K562 (cell line): ENCODE data around the gene TAF10. TPM values are rescaled to one million over a fixed set of nuclear protein-coding genes. Genes with fewer than 3 reads are reported as not detected.

Source experiments
- CHD1 ChIP-seq: fragments of 200-600 bp; sonication (generic); IDR thresholded peaks from one replicate; pipeline ENCODE4 v1.6.1; 2012; ENCODE audit warnings: mild to moderate bottlenecking, moderate library complexity, low read length, inconsistent platforms
- FOXJ3 ChIP-seq: sonication (generic); formaldehyde crosslinking; IDR thresholded peaks from 2 replicates; pipeline ENCODE4 v1.4.0; 2020; ENCODE audit warnings: mild to moderate bottlenecking, missing genetic modification reagents
- MEF2D ChIP-seq: conservative IDR thresholded peaks from 2 replicates; pipeline ENCODE4 v1.6.1; 2016; ENCODE audit warnings: low read depth, missing genetic modification characterization, missing compliant biosample characterization
- MEIS2 ChIP-seq: fragments of 450-650 bp; IDR thresholded peaks from 2 replicates; pipeline ENCODE4 v1.6.1; 2014; ENCODE audit warnings: mild to moderate bottlenecking; ENCODE audit not compliant: partially characterized antibody
- MYNN ChIP-seq, 2 experiments: sonication (generic); formaldehyde crosslinking in 1 of 2; IDR thresholded peaks; 2 replicates each; pipeline versions ENCODE4 v1.5.0 to v1.6.1; 2016 to 2020; ENCODE audit warnings: antibody characterized with exemption in 1 of 2, missing genetic modification reagents in 1 of 2
- RBM39 ChIP-seq: fragments of 200-400 bp; formaldehyde crosslinking; optimal IDR thresholded peaks from 2 replicates; pipeline ENCODE3; 2018; ENCODE audit warnings: low read depth, low read length
- SMARCA5 ChIP-seq: fragments of 450-650 bp; IDR thresholded peaks from 2 replicates; pipeline ENCODE4 v1.6.1; 2016
- STAG1 ChIP-seq: sonication (generic); formaldehyde crosslinking; IDR thresholded peaks from 2 replicates; pipeline ENCODE4 v1.5.0; 2020; ENCODE audit warnings: missing genetic modification reagents, borderline replicate concordance
- U2AF1 ChIP-seq: fragments of 200-400 bp; formaldehyde crosslinking; optimal IDR thresholded peaks from 2 replicates; pipeline ENCODE3; 2017; ENCODE audit warnings: mild to moderate bottlenecking, low read depth, low read length, moderate library complexity
- YY1 ChIP-seq, 3 experiments: IDR thresholded peaks; 2 replicates each; pipeline ENCODE4 v1.6.1; 2011; ENCODE audit warnings: low read length in 2 of 3, mild to moderate bottlenecking in 2 of 3, moderate library complexity in 2 of 3, borderline replicate concordance in 1 of 3, control low read depth in 1 of 3, low read depth in 1 of 3; ENCODE audit not compliant: insufficient read depth in 3 of 3, insufficient replicate concordance in 2 of 3, control insufficient read depth in 1 of 3, insufficient read length in 1 of 3; ENCODE audit errors: extremely low read depth in 1 of 3
- ZKSCAN3 ChIP-seq: fragments of 250-450 bp; sonication (Bioruptor Pico); IDR thresholded peaks from 2 replicates; pipeline ENCODE4 v1.4.0; 2020
- ZNF561 ChIP-seq: fragments of 450-650 bp; formaldehyde crosslinking; conservative IDR thresholded peaks from 2 replicates; pipeline ENCODE4 v1.4.0; 2020; ENCODE audit warnings: mild to moderate bottlenecking, moderate library complexity
- ZNF655 ChIP-seq: fragments of 250-450 bp; sonication (Bioruptor Pico); IDR thresholded peaks from 2 replicates; pipeline ENCODE4 v1.5.0; 2021
- polyA plus RNA-seq, 8 experiments: library from polyadenylated mRNA; depleted of rRNA in 4 of 8; stranded (reverse) in 5 of 8; unstranded in 3 of 8; fragments of >200 nt; fragmentation: Nextera tagmentation in 2 of 8; fragmentation: Illumina TruSeq in 1 of 8; extraction: Ambion mirVana in 2 of 8; extraction: Trizol in 1 of 8; gene quantifications; 2 replicates each; pipeline versions ENCODE4 v1.2.1 to v1.2.3, GENCODE V29; 2011 to 2014; ENCODE audit warnings: inconsistent platforms in 1 of 8, missing spikeins in 1 of 8
- total RNA-seq, 7 experiments: library from RNA; depleted of rRNA in 6 of 7; stranded (reverse); fragments of >200 nt in 6 of 7; fragmentation: Illumina TruSeq in 2 of 7; extraction: Trizol in 2 of 7; gene quantifications; 2 replicates each; pipeline versions ENCODE4 v1.2.1 to v1.2.3, GENCODE V29; 2011 to 2021; ENCODE audit warnings: low replicate concordance in 1 of 7
- TF ChIP-seq, protein P1 (sequence below): sonication (generic); formaldehyde crosslinking; IDR thresholded peaks from 2 replicates; pipeline ENCODE4 v1.8.1; 2023; ENCODE audit warnings: mild to moderate bottlenecking, missing genetic modification reagents
- TF ChIP-seq, protein P2 (sequence below): IDR thresholded peaks from 2 replicates; pipeline ENCODE4 v1.6.1; 2011; ENCODE audit warnings: borderline replicate concordance, low read depth, mild to moderate bottlenecking, moderate library complexity, low read length; ENCODE audit not compliant: insufficient read depth, poor library complexity, severe bottlenecking
- TF ChIP-seq, protein P3 (sequence below): sonication (generic); formaldehyde crosslinking; IDR thresholded peaks from 2 replicates; pipeline ENCODE4 v1.8.0; 2022; ENCODE audit warnings: missing genetic modification reagents, mild to moderate bottlenecking, borderline replicate concordance
- TF ChIP-seq, protein P4 (sequence below): sonication (generic); formaldehyde crosslinking; IDR thresholded peaks from 2 replicates; pipeline ENCODE4 v1.8.1; 2023; ENCODE audit warnings: mild to moderate bottlenecking, missing genetic modification reagents

The TAF10 gene
- total and polyA plus RNA-seq, 9 of the 15 experiments (the other 6 are each of a cell fraction or from before 2014, with no cell fraction given) = 19.5 to 197 (median 121) TPM

DNA sequence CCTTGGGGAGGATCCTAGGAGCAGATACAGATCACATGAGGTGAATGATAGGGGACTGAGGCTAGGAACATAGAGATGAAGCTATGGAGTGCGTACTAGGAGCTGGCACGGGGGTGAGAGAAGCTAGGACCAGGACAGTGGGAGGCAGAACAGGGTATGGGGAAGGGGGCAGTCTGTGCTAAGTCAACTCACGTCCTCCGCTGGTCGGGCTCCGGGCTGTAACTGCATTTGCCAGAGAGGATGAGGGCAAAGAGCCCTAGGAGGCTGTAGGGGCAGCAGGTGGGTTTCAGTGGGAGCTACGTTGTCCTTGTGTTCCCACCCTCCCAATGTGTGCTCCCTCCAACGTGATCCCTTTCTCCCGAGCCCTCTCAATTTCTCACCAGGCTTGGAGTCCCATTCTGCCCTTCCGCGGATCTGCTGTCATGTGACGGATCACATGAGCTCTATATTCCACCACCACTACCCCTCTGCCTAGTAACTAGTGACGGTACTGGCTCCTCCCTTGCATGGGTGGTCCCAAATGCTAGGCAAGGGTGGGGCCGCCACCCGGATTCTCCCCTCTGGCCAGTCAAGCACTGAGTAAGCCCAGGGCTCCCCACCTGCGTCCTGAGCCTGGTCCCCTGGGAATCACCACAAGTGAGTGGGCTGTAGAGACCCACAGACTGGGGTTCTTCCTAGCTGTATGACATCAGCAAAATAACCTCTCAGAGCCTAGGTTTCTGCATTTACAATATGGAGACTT lies 7.2 kb upstream of the TAF10 start, which contains the start of gene TPP1 (continued):
- TF ChIP-seq, protein P1, sequence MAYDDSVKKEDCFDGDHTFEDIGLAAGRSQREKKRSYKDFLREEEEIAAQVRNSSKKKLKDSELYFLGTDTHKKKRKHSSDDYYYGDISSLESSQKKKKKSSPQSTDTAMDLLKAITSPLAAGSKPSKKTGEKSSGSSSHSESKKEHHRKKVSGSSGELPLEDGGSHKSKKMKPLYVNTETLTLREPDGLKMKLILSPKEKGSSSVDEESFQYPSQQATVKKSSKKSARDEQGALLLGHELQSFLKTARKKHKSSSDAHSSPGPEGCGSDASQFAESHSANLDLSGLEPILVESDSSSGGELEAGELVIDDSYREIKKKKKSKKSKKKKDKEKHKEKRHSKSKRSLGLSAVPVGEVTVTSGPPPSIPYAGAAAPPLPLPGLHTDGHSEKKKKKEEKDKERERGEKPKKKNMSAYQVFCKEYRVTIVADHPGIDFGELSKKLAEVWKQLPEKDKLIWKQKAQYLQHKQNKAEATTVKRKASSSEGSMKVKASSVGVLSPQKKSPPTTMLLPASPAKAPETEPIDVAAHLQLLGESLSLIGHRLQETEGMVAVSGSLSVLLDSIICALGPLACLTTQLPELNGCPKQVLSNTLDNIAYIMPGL (CRISPR knock-in tag) = no peak
- TF ChIP-seq ZNF561 (CRISPR knock-in tag) (no peak), MEF2D (tag) (no peak), SMARCA5 (no peak), ZNF655 (CRISPR knock-in tag) (no peak), U2AF1 (no peak), STAG1 (CRISPR knock-in tag) (no peak), MYNN (IDR thresholded peaks at IDR 0.05) (no peak), MYNN (CRISPR knock-in tag; IDR thresholded peaks at IDR 0.05) (no peak), MEIS2 (no peak), FOXJ3 (CRISPR knock-in tag) (no peak), RBM39 (no peak), ZKSCAN3 (CRISPR knock-in tag) (no peak), CHD1 (no peak), YY1 (IDR thresholded peaks at IDR 0.05; ENCODE audit: borderline replicate concordance in 1 of 3, control insufficient read depth in 1 of 3, extremely low read depth in 1 of 3, insufficient read depth in 3 of 3, insufficient read length in 1 of 3, insufficient replicate concordance in 2 of 3, low read depth in 1 of 3, low read length in 2 of 3) (peak in 1 of 3 experiments; percentile 47)
- TF ChIP-seq, protein P2, sequence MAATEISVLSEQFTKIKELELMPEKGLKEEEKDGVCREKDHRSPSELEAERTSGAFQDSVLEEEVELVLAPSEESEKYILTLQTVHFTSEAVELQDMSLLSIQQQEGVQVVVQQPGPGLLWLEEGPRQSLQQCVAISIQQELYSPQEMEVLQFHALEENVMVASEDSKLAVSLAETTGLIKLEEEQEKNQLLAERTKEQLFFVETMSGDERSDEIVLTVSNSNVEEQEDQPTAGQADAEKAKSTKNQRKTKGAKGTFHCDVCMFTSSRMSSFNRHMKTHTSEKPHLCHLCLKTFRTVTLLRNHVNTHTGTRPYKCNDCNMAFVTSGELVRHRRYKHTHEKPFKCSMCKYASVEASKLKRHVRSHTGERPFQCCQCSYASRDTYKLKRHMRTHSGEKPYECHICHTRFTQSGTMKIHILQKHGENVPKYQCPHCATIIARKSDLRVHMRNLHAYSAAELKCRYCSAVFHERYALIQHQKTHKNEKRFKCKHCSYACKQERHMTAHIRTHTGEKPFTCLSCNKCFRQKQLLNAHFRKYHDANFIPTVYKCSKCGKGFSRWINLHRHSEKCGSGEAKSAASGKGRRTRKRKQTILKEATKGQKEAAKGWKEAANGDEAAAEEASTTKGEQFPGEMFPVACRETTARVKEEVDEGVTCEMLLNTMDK = no peak
- TF ChIP-seq, protein P3, sequence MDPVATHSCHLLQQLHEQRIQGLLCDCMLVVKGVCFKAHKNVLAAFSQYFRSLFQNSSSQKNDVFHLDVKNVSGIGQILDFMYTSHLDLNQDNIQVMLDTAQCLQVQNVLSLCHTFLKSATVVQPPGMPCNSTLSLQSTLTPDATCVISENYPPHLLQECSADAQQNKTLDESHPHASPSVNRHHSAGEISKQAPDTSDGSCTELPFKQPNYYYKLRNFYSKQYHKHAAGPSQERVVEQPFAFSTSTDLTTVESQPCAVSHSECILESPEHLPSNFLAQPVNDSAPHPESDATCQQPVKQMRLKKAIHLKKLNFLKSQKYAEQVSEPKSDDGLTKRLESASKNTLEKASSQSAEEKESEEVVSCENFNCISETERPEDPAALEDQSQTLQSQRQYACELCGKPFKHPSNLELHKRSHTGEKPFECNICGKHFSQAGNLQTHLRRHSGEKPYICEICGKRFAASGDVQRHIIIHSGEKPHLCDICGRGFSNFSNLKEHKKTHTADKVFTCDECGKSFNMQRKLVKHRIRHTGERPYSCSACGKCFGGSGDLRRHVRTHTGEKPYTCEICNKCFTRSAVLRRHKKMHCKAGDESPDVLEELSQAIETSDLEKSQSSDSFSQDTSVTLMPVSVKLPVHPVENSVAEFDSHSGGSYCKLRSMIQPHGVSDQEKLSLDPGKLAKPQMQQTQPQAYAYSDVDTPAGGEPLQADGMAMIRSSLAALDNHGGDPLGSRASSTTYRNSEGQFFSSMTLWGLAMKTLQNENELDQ (CRISPR knock-in tag) = no peak
- TF ChIP-seq, protein P4, sequence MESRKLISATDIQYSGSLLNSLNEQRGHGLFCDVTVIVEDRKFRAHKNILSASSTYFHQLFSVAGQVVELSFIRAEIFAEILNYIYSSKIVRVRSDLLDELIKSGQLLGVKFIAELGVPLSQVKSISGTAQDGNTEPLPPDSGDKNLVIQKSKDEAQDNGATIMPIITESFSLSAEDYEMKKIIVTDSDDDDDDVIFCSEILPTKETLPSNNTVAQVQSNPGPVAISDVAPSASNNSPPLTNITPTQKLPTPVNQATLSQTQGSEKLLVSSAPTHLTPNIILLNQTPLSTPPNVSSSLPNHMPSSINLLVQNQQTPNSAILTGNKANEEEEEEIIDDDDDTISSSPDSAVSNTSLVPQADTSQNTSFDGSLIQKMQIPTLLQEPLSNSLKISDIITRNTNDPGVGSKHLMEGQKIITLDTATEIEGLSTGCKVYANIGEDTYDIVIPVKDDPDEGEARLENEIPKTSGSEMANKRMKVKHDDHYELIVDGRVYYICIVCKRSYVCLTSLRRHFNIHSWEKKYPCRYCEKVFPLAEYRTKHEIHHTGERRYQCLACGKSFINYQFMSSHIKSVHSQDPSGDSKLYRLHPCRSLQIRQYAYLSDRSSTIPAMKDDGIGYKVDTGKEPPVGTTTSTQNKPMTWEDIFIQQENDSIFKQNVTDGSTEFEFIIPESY (CRISPR knock-in tag) = no peak
